Uterus (tissue), 4 donors: ENCODE measurements around the gene HAPLN2. TPM values are rescaled to one million over a fixed set of nuclear protein-coding genes. Genes with fewer than 3 reads are reported as not detected.

Experiments used
- DNase-seq, 2 donors: peaks; one replicate each; pipeline ENCODE4 v3.0.0-alpha.2; 2019 to 2020
- H3K27ac ChIP-seq, 2 donors: fragments of 200-600 bp; sonication (generic); 1 replicate in 1 of 2; 2 replicates in 1 of 2; pipeline ENCODE4 v1.5.1; 2016 to 2018
- H3K27me3 ChIP-seq, 2 donors: fragments of 200-600 bp; sonication (generic); one replicate each; pipeline ENCODE4 v1.5.1; 2018 to 2019; ENCODE audit warnings: control low read depth in 1 of 2
- H3K36me3 ChIP-seq, 2 donors: fragments of 200-600 bp; sonication (generic); one replicate each; pipeline ENCODE4 v1.5.1; 2019; ENCODE audit warnings: control low read depth in 1 of 2
- H3K4me1 ChIP-seq, 2 donors: fragments of 200-600 bp; sonication (generic); one replicate each; pipeline ENCODE4 v1.5.1; 2018 to 2019; ENCODE audit warnings: control low read depth in 1 of 2
- H3K4me3 ChIP-seq, 2 donors: fragments of 200-600 bp; sonication (generic); 1 replicate in 1 of 2; 2 replicates in 1 of 2; pipeline ENCODE4 v1.5.1; 2018 to 2019; ENCODE audit warnings: mild to moderate bottlenecking in 1 of 2
- H3K9me3 ChIP-seq, 2 donors: fragments of 200-600 bp; sonication (generic); one replicate each; pipeline ENCODE4 v1.5.1; 2019; ENCODE audit warnings: control low read depth in 1 of 2
- CTCF ChIP-seq, 4 experiments: fragments of 200-600 bp in 2 of 4; fragments of 450-650 bp in 2 of 4; sonication (generic) in 2 of 4; IDR thresholded peaks; one replicate each; pipeline ENCODE4 v1.5.1; 2016 to 2019; ENCODE audit warnings: antibody characterized with exemption in 4 of 4, mild to moderate bottlenecking in 2 of 4, moderate library complexity in 1 of 4
- POLR2A ChIP-seq, 2 donors: fragments of 450-650 bp; IDR thresholded peaks; one replicate each; pipeline ENCODE4 v1.6.1; 2016; ENCODE audit warnings: antibody characterized with exemption in 2 of 2, mild to moderate bottlenecking in 1 of 2, moderate library complexity in 1 of 2
- intact Hi-C: fragments of 100-400 bp; cut with DNase I; formaldehyde crosslinking; loops from one replicate; pipeline ENCODE4 v1.15.1; 2023; ENCODE audit warnings: low total_unique reads
- total RNA-seq, 4 donors: library from RNA; depleted of rRNA in 3 of 4; stranded (reverse); fragments of >200 nt in 3 of 4; gene quantifications; one replicate each; pipeline versions ENCODE4 v1.1.0 to v1.2.4, GENCODE V29; 2014 to 2023
- donor health status: DM: yes; HTN: yes; CAD: no.

The HAPLN2 gene
- total RNA-seq, 4 donors from 2014 or later: 0.77 to 3.9 TPM; not detected in 2

GRCh38 chr1:156660752-156661112 is 41.5 kb downstream of the HAPLN2 start:
- H3K4me3 ChIP-seq: no peak overlapping the region
- intact Hi-C loops: no loop called here
- TF ChIP-seq POLR2A (IDR thresholded peaks at IDR 0.05): no peak
- no peak for TF ChIP-seq CTCF (IDR thresholded peaks at IDR 0.05)
- H3K4me1 ChIP-seq: peaks cover 13 to 34% of the 10 kb centered on the region in 2 donors
- DNase-seq: no peak
- peak overlapping the region; percentile 87 to 89 for H3K27ac ChIP-seq
- no peaks in the 10 kb centered on the region for H3K9me3 ChIP-seq
- no peaks in the 10 kb centered on the region for H3K27me3 ChIP-seq
- no peaks in the 10 kb centered on the region for H3K36me3 ChIP-seq

- no peak for DNase-seq
- no peak for TF ChIP-seq CTCF (IDR thresholded peaks at IDR 0.05)
- no peak for TF ChIP-seq POLR2A (IDR thresholded peaks at IDR 0.05)
- H3K27me3 ChIP-seq: no peaks in the 10 kb centered on the region
- no peaks in the 10 kb centered on the region for H3K36me3 ChIP-seq
- peaks cover 13 to 34% of the 10 kb centered on the region in 2 donors for H3K4me1 ChIP-seq
- intact Hi-C loops: no loop called here
- H3K27ac ChIP-seq: peak overlapping the region; percentile 87 to 89
- no peak overlapping the region for H3K4me3 ChIP-seq
- H3K9me3 ChIP-seq: no peaks in the 10 kb centered on the region
Observed at GRCh38 chr1:156662005-156662799, 43.0 kb downstream of the HAPLN2 start.

- Histone ChIP-seq H3K4me3 (no peak overlapping the region), H3K9me3 (no peaks in the 10 kb centered on the region), H3K36me3 (no peaks in the 10 kb centered on the region), H3K27me3 (no peaks in the 10 kb centered on the region), H3K4me1 (peaks cover 13 to 37% of the 10 kb centered on the region in 2 donors), H3K27ac (peak overlapping the region; percentile 87 to 89)
- no peak for DNase-seq
- intact Hi-C loops: no loop called here
- TF ChIP-seq POLR2A (IDR thresholded peaks at IDR 0.05): no peak
- TF ChIP-seq CTCF (IDR thresholded peaks at IDR 0.05): no peak
Observed at GRCh38 chr1:156662800-156663055, 43.5 kb downstream of the HAPLN2 start.

GRCh38 chr1:156663178-156663577 is 44.0 kb downstream of the HAPLN2 start:
- H3K4me3 ChIP-seq: no peak overlapping the region
- intact Hi-C loops: no loop called here
- H3K9me3 ChIP-seq: no peaks in the 10 kb centered on the region
- H3K4me1 ChIP-seq: peaks cover 18 to 42% of the 10 kb centered on the region in 2 donors
- no peaks in the 10 kb centered on the region for H3K36me3 ChIP-seq
- TF ChIP-seq POLR2A (IDR thresholded peaks at IDR 0.05) (no peak), CTCF (IDR thresholded peaks at IDR 0.05) (no peak)
- peak; percentile 58 to 70 for DNase-seq
- no peaks in the 10 kb centered on the region for H3K27me3 ChIP-seq
- H3K27ac ChIP-seq: peak overlapping the region; percentile 87 to 89

GRCh38 chr1:156664046-156664766 is 45.0 kb downstream of the HAPLN2 start:
- no peak for TF ChIP-seq CTCF (IDR thresholded peaks at IDR 0.05)
- no peak for TF ChIP-seq POLR2A (IDR thresholded peaks at IDR 0.05)
- no peaks in the 10 kb centered on the region for H3K36me3 ChIP-seq
- no peak overlapping the region for H3K4me3 ChIP-seq
- intact Hi-C loops: no loop called here
- peak in 1 of 2 donors; percentile 31 for DNase-seq
- no peaks in the 10 kb centered on the region for H3K27me3 ChIP-seq
- H3K9me3 ChIP-seq: no peaks in the 10 kb centered on the region
- peaks cover 20 to 44% of the 10 kb centered on the region in 2 donors for H3K4me1 ChIP-seq
- H3K27ac ChIP-seq: peak overlapping the region; percentile 87 to 89
